B cell (primary cell): ENCODE results near the gene ZFP1.

ENCODE experiments used
- EZH2 ChIP-seq: IDR thresholded peaks from 2 replicates; pipeline ENCODE4 v1.6.1; 2012; ENCODE audit warnings: borderline replicate concordance, low read depth, mild to moderate bottlenecking, moderate library complexity, low read length; ENCODE audit not compliant: insufficient read depth, poor library complexity, severe bottlenecking
- TF ChIP-seq, protein P1 (sequence below): fragments of 200-600 bp; IDR thresholded peaks from one replicate; pipeline ENCODE4 v1.8.0; 2022; ENCODE audit warnings: antibody characterized with exemption, mild to moderate bottlenecking

DNA sequence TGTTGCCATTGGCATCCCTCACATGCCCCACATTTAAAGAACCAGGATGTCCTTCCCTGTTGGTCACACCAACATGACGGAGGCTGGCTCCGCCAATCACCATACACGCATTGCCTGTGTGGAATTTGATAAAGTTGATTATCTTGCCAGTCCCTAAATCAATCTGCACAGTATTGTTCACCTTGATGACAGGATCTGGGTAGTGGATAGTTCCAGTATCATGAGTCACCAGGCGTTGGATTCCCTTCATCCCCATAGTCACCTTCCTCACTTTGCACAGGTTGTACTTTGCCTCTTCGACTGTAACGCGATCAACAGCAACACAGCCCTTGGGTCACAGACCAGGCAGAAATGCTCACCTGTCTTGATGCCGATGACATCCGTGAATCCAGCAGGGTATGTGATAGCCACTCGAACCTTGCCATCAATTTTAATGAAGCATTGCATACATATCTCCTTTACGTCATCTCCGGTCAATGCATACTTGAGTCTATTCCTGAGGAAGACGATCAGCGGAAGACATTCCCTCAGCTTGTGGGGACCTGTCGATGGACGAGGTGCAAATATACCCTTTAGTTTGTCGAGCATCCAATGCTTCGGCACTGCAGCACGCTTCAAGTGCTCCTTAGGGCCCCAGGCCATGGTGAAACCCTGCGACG, 44.4 kb downstream of the ZFP1 start:
- TF ChIP-seq, protein P1, sequence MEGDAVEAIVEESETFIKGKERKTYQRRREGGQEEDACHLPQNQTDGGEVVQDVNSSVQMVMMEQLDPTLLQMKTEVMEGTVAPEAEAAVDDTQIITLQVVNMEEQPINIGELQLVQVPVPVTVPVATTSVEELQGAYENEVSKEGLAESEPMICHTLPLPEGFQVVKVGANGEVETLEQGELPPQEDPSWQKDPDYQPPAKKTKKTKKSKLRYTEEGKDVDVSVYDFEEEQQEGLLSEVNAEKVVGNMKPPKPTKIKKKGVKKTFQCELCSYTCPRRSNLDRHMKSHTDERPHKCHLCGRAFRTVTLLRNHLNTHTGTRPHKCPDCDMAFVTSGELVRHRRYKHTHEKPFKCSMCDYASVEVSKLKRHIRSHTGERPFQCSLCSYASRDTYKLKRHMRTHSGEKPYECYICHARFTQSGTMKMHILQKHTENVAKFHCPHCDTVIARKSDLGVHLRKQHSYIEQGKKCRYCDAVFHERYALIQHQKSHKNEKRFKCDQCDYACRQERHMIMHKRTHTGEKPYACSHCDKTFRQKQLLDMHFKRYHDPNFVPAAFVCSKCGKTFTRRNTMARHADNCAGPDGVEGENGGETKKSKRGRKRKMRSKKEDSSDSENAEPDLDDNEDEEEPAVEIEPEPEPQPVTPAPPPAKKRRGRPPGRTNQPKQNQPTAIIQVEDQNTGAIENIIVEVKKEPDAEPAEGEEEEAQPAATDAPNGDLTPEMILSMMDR: no peak
- TF ChIP-seq EZH2: no peak
